Measurements from ENCODE around the gene GSTT2.
"Not testable (repeated sequence)": the region's sequence is repeated elsewhere in the genome, so short reads cannot be mapped to it uniquely, and the experiment has no call there.

Gene GSTT2

GRCh38 chr22:23974836-23975352, 5.0 kb upstream of the GSTT2 start:
- not testable (repeated sequence) for DNase-seq (ENCODE audit: low read depth)

DNA sequence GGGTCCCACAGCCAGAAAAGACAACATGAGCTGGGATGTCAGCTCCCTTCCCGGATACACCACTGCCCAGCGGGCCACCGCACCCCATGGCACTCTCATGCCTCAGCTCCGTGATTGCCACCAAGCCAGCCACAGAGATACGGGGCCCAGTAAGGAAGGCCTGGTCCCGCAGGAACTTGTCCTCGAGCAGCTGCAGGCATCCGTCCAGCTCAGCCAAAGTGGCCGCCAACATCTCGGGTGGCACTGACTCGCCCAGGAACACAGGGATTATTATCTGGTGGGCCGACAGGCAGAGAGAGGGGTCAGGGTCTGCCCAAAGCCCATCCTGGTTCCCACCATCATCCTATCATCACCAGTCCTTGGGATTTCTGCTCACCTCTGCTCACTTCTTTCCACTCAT, 2.6 kb upstream of the GSTT2 start:
- not testable (repeated sequence) for DNase-seq (ENCODE audit: low read depth)

- DNase-seq (ENCODE audit: low read depth): not testable (repeated sequence)
Measured at GRCh38 chr22:23980567-23980966, 633 bp downstream of the GSTT2 start.

DNA sequence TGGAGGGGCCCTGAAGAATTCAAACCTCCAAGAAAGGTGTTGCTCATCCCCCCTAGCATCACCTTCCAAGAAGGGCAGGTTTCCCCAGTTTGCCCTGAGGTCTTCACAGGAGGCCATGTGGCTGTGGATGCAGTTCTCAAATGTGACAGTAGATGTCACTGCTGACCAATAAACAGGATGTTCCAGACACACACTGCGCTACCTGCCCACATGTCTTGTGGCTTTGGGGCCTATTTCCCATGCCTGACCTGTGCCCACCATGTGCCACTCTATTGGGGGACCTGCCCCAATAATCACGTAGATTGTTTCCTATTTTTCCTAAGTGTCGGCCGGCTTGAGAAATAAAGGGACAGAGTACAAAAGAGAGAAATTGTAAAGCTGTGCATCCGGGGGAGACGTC, 4.5 kb downstream of the GSTT2 start:
- DNase-seq (ENCODE audit: low read depth): peak; percentile 19

- not testable (repeated sequence) for DNase-seq (ENCODE audit: low read depth)
Measured at GRCh38 chr22:23986089-23986488, 6.2 kb downstream of the GSTT2 start.

- not testable (repeated sequence) for DNase-seq (ENCODE audit: low read depth)
Measured at GRCh38 chr22:23986538-23987178, 6.7 kb downstream of the GSTT2 start.

DNA sequence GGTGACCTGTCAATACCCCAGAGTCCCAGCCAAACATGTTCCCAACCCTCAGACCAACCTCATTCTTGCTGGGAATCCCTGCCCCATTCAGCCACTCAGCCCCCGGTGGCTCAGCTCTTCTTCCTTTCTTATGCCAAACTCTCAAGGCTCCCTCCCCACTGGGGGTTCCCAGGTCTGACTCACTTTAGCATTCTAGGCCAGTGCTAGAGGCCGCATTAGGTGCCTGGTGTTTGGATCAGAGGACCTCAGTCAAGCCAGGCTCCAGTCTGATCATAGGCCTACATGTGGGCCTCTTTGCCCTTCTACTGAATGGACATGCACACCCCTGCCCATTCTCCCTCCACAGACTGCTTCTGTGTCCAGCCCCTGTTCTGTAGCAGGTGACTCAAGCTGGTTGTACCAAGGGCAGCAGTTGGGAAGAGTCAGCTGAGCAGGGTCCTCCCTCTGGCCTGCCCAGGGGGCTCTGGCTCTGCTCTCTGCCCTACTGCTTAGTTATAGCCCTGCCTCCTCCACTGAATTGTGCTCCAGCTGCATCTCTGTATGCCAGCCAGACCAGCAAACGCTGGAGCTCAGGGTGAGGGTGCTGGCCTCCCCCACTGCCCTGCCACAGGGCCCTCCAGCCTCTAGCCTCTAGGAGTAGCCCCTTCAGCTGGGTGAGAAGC, 9.8 kb downstream of the GSTT2 start:
- DNase-seq (ENCODE audit: low read depth): not testable (repeated sequence)

DNA sequence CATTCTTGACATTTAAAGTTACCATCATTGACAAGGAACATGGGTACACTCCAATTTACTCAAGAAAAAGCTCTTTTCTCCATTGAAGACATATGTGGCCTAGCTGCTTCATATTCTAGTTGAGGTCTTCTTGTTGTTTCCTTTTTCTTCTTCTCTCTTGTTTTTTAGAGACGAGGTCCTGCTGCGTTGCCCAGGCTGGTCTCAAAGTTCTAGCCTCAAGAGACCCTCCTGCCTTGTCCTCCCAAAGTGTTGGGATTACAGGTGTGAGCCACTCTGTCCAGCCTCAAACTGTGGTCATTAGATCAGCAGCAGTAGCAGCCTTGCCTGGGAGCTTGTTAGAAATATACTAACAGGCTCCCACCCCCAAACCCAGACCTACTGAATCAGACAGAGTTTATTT, 13.1 kb downstream of the GSTT2 start:
- DNase-seq (ENCODE audit: low read depth): not testable (repeated sequence)

- DNase-seq (ENCODE audit: low read depth): not testable (repeated sequence)
Measured at GRCh38 chr22:23993581-23994177, 13.7 kb downstream of the GSTT2 start.

GRCh38 chr22:23997092-23997491, 17.2 kb downstream of the GSTT2 start:
- no peak for DNase-seq (ENCODE audit: low read depth)

- not testable (repeated sequence) for DNase-seq (ENCODE audit: low read depth)
Measured at GRCh38 chr22:23999779-24000178, 19.8 kb downstream of the GSTT2 start.

GRCh38 chr22:24001314-24001713, 21.4 kb downstream of the GSTT2 start:
- DNase-seq (ENCODE audit: low read depth): no peak

DNA sequence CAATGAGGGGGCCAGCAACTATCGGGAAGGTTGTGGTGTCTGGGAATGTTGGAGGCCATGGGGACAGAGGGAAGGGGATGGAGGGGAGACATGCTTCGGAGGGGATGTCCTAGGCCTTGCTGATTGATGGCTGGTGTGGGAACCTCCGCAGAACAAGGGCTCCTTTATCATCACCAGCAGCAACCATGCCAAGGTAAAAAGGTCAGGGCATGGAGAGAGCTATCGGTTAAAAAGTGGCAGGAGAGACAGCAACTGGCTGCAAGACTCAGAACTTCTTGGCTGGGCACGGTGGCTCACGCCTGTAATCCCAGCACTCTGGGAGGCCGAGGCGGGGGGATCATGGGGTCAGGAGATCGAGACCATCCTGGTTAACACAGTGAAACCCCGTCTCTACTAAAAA, 22.3 kb downstream of the GSTT2 start:
- DNase-seq (ENCODE audit: low read depth): no peak

- DNase-seq (ENCODE audit: low read depth): no peak
Measured at GRCh38 chr22:24002851-24003250, 22.9 kb downstream of the GSTT2 start.

DNA sequence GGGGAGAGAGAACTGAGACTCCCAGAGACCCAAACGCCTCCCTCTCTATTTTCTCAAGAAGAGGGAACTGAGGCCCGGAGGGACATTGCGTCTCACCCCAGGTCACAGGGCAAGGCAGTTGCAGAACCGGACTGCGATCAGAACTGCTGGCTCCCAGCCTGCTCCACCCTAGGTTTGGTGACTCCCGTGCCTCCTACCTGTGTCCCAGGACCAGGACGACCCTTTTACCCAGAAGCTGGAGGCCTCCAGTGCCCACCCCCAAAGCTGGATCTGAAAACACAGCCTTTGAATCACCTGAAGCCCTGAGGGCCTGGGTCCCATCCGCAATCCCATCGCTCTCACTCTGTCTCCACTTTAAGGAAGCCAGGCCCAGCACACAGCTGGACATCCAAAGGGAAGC, 24.0 kb downstream of the GSTT2 start:
- no peak for DNase-seq (ENCODE audit: low read depth)

DNA sequence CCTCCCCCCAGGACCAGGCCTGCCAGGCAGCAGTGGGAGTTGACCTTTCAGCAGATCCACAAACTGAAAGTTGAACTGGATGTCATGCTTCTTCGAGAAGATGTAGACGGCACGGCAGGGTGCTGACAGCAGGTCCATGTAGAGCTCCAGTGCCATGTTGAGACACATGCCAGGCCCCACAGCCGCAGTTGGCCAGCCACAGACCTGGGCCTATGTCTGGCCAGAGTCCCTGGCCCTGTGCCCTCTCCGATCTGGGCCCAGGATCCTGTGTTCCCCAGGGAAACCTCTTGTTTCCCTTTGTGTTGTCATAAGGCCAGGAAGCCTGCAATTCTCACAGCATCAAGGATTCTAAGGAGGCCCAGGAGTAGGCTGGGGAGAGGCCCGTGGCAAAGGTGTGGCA, 25.3 kb downstream of the GSTT2 start, which contains the start of gene GSTT4:
Gene GSTT4, minus strand, starts transcription at position 253 of the 400 bp plus-strand sequence. Its CDS starts 97 bp downstream, at position 156.
- DNase-seq (ENCODE audit: low read depth): no peak

DNA sequence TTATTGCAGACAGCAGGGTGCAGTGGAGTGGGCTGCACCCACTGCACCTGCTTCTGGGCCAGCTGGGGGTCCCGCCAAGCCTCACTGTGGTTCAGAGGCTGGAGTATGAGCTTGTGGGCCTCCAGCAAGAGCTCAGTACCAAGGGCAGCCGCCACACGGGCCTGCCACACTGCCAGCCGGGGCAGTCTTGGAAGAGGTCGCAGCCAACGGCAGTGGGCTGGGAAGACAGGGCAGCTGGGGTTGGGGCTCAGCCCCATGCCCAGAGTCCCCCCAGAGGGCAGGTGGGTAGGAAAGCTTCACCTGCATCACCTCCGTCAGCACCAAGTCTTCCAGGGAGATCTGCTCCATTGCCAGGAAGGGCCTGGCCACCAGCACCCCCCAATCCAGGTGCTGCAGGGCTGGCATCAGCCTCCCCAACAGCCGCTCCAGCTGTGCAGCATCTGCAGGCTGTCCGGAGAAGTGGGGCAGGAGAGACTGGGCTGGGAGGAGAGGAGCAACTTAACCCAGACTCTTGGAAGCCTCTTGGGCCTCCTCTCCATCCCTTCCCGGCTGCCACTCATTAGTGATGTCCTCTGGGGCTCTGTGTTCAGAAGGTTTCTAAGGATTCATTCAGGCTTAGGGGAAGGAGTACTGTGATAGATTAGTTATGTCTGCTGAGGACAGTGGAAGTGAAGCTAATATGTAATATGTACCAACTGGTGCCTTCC, 26.4 kb downstream of the GSTT2 start:
- no peak for DNase-seq (ENCODE audit: low read depth)

GRCh38 chr22:24006914-24007214, 26.9 kb downstream of the GSTT2 start:
- no peak for DNase-seq (ENCODE audit: low read depth)

DNA sequence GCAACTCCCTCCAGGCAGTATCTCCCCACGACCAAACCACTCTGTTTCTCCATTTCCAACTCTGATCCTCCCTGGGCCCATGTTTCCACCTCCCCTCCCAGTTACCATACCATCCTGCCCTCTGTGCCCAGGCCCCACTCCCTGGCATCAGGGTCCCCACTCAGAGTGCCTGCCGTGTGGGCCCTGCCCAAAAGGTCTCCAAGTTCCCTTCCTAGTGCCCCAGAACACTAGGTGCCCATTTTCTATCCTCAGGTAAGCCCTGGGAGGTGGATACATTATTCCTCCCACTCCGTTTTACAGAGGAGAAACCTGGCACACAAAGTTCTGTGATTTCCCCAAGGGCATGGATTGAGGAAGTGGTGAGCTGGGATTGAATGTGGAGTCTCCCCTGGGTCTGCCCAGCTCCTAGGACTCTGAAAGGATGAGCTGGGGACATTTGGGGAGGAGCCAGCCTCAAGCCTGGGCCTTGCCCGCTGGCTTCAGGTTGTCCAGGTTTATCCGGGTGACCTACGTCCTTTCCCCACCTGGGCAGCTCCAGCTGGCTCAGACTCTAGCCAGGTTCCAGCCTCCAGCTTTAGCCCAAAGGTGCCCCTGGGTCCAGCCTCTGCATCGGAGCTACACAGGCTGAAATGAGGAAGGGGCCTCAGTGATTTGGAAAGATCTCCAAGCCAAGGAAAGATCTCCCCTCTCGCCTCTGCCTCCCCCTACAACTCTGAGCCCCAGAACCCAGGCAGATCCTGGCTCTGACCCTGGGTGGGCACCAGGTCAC, 27.5 kb downstream of the GSTT2 start:
- no peak for DNase-seq (ENCODE audit: low read depth)

GRCh38 chr22:24008022-24008283, 28.0 kb downstream of the GSTT2 start:
- DNase-seq (ENCODE audit: low read depth): no peak

GRCh38 chr22:24008381-24009226, 28.7 kb downstream of the GSTT2 start:
- no peak for DNase-seq (ENCODE audit: low read depth)

All from fibroblast of gingiva (primary cell).